Breast epithelium (tissue), 3 donors: Measurements from ENCODE around the gene TMEM117.

Experiments
- POLR2A ChIP-seq: fragments of 450-650 bp; IDR thresholded peaks from one replicate; pipeline ENCODE4 v1.6.1; 2016; ENCODE audit warnings: antibody characterized with exemption, mild to moderate bottlenecking, moderate library complexity
- POLR2AphosphoS5 ChIP-seq, 3 donors: sonication (generic); formaldehyde crosslinking; IDR thresholded peaks; one replicate each; pipeline ENCODE4 v1.6.1; 2017; ENCODE audit warnings: antibody characterized with exemption in 3 of 3
- TF ChIP-seq, protein P1 (sequence below), 3 donors: fragments of 450-650 bp; IDR thresholded peaks; one replicate each; pipeline ENCODE4 v1.5.1; 2016 to 2017; ENCODE audit warnings: antibody characterized with exemption in 3 of 3, mild to moderate bottlenecking in 3 of 3, moderate library complexity in 3 of 3

DNA sequence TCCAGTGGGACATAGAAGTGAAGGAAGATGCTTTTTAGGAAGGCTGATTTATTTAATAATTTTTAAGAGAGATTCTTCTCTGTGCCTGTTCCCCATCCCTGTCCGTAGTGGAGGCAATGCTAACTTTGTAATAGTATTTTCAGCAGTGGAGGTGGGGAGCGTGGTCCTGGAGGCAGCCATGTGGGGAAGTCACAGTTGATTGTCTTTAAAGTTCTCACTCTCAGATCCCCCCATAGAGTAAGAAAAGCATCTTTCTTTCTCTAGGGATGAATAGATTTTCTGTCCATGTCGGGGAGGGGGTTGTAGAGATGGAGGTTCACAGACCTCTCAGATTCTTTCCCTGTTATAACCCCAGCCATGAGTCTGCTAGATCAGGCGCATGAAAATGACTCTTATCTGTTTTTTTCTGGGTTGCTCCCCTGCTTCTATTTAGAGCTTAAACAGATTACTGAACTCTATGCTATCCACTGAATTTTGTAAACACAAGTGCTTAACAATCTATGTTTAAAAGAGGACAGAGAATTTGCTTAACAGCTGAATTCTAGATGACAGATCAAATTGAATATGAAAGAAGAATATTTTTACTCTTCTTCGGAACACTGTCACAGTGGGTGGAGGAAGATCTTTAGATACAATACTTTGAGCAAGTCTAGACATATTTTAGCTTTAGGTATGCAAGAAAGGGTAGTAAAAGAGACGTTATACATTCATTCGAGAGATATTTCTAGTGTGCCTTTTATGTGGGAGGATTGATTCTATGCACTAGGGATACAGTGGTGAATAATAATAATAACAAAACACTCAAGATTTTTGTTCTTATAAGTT is 25.3 kb downstream of the TMEM117 start:
- TF ChIP-seq, protein P1, sequence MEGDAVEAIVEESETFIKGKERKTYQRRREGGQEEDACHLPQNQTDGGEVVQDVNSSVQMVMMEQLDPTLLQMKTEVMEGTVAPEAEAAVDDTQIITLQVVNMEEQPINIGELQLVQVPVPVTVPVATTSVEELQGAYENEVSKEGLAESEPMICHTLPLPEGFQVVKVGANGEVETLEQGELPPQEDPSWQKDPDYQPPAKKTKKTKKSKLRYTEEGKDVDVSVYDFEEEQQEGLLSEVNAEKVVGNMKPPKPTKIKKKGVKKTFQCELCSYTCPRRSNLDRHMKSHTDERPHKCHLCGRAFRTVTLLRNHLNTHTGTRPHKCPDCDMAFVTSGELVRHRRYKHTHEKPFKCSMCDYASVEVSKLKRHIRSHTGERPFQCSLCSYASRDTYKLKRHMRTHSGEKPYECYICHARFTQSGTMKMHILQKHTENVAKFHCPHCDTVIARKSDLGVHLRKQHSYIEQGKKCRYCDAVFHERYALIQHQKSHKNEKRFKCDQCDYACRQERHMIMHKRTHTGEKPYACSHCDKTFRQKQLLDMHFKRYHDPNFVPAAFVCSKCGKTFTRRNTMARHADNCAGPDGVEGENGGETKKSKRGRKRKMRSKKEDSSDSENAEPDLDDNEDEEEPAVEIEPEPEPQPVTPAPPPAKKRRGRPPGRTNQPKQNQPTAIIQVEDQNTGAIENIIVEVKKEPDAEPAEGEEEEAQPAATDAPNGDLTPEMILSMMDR (IDR thresholded peaks at IDR 0.05), result no peak
- TF ChIP-seq POLR2A (no peak), POLR2AphosphoS5 (IDR thresholded peaks at IDR 0.05) (no peak)
